Measurements from ENCODE around the gene TRIM40.

DNA sequence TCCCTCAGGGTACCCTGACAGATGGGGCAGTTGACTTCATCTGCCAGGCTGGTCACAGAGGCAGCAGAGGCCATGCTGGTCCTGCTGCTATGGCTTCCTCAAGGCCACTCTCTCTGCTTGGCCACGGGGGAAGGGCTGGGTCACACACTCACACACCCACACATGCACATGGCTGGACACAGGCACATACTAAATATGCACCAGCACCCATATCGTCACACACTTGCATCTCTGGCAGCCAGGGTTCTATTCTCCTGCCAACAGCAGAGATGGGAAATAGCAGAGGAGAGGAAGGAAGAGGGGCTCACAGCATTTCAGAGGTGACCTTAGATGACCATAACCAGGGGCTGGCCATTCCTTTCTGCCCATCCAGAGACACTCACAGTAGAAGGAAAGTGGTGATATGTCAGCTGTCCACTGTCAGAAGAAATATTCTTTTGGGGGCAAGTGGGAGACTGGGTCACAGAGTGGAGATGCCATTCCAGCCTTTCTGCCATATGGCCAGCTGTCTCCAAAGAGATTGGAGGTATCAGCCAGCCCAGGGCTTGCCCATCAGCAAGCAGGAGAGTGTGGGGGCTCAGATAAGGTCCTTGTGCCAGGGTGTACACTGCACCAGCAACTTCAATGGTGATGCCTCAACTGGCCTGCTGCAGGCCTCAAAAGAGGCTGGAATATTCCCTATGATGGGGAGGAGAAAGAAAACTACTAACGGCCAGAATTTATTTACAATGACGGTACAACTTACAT is 25.0 kb downstream of the TRIM40 start, which contains the start of gene TRIM10:
- TF ChIP-seq, protein P1, sequence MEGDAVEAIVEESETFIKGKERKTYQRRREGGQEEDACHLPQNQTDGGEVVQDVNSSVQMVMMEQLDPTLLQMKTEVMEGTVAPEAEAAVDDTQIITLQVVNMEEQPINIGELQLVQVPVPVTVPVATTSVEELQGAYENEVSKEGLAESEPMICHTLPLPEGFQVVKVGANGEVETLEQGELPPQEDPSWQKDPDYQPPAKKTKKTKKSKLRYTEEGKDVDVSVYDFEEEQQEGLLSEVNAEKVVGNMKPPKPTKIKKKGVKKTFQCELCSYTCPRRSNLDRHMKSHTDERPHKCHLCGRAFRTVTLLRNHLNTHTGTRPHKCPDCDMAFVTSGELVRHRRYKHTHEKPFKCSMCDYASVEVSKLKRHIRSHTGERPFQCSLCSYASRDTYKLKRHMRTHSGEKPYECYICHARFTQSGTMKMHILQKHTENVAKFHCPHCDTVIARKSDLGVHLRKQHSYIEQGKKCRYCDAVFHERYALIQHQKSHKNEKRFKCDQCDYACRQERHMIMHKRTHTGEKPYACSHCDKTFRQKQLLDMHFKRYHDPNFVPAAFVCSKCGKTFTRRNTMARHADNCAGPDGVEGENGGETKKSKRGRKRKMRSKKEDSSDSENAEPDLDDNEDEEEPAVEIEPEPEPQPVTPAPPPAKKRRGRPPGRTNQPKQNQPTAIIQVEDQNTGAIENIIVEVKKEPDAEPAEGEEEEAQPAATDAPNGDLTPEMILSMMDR (IDR thresholded peaks at IDR 0.05; ENCODE audit: poor library complexity) = no peak
- TF ChIP-seq EZH2 (IDR thresholded peaks at IDR 0.05; ENCODE audit: borderline replicate concordance) = no peak
